Loucy (cell line): Measurements from ENCODE around the gene ELN.

Experiments used
- H2AFZ ChIP-seq: fragments of 200-600 bp; sonication (generic); 2 replicates; pipeline ENCODE4 v1.6.0; 2016; ENCODE audit warnings: antibody characterized with exemption, mild to moderate bottlenecking, low read length, moderate library complexity
- H3F3A ChIP-seq: fragments of 200-600 bp; 2 replicates; pipeline ENCODE4 v1.6.0; 2016; ENCODE audit warnings: antibody characterized with exemption, low read depth, mild to moderate bottlenecking
- H3K27me3 ChIP-seq: fragments of 200-600 bp; sonication (generic); 2 replicates; pipeline ENCODE4 v1.6.1; 2014; ENCODE audit warnings: low read length, mild to moderate bottlenecking; ENCODE audit not compliant: insufficient read depth, poor library complexity, severe bottlenecking
- H3K36me3 ChIP-seq: fragments of 200-600 bp; sonication (generic); 2 replicates; pipeline ENCODE4 v1.6.1; 2016; ENCODE audit warnings: low read length; ENCODE audit not compliant: insufficient read depth
- H3K4me1 ChIP-seq: fragments of 200-600 bp; sonication (generic); 2 replicates; pipeline ENCODE4 v1.5.1; 2014; ENCODE audit warnings: low read length, mild to moderate bottlenecking; ENCODE audit not compliant: insufficient read depth, poor library complexity, severe bottlenecking
- H3K4me2 ChIP-seq: fragments of 200-600 bp; sonication (generic); 2 replicates; pipeline ENCODE4 v1.6.0; 2014; ENCODE audit warnings: antibody characterized with exemption, low read length, low read depth, mild to moderate bottlenecking; ENCODE audit not compliant: poor library complexity, severe bottlenecking
- H3K4me3 ChIP-seq: fragments of 200-600 bp; sonication (generic); 2 replicates; pipeline ENCODE4 v1.5.1; 2014; ENCODE audit warnings: low read length, mild to moderate bottlenecking, mixed read lengths; ENCODE audit not compliant: poor library complexity, severe bottlenecking
- H3K79me2 ChIP-seq: fragments of 200-600 bp; sonication (generic); 2 replicates; pipeline ENCODE4 v1.6.1; 2014; ENCODE audit warnings: low read length; ENCODE audit not compliant: insufficient read depth
- H3K9ac ChIP-seq: fragments of 200-600 bp; sonication (generic); 2 replicates; pipeline ENCODE4 v1.6.0; 2014; ENCODE audit warnings: mild to moderate bottlenecking, low read depth, low read length, moderate library complexity; ENCODE audit not compliant: poor library complexity, severe bottlenecking
- H3K9me2 ChIP-seq: fragments of 200-600 bp; sonication (generic); replicated peaks from 2 replicates; pipeline ENCODE4 v1.6.1; 2016; ENCODE audit warnings: low read depth, low read length, mixed read lengths
- H3K9me3 ChIP-seq: fragments of 200-600 bp; sonication (generic); 2 replicates; pipeline ENCODE4 v1.6.1; 2014; ENCODE audit warnings: mild to moderate bottlenecking, antibody characterized with exemption, low read length, low read depth; ENCODE audit not compliant: insufficient read depth
- H4K20me1 ChIP-seq: fragments of 200-600 bp; sonication (generic); 2 replicates; pipeline ENCODE4 v1.6.0; 2014; ENCODE audit warnings: antibody characterized with exemption, low read length, mild to moderate bottlenecking; ENCODE audit not compliant: insufficient read depth, poor library complexity, severe bottlenecking
- EZH2phosphoT487 ChIP-seq: fragments of 200-600 bp; IDR thresholded peaks from 2 replicates; pipeline ENCODE4 v1.6.1; 2018; ENCODE audit warnings: antibody characterized with exemption, mild to moderate bottlenecking, moderate library complexity, borderline replicate concordance
- TF ChIP-seq, protein P1 (sequence below): fragments of 200-600 bp; sonication (generic); conservative IDR thresholded peaks from 2 replicates; pipeline ENCODE4 v1.5.1; 2014; ENCODE audit warnings: mild to moderate bottlenecking, antibody characterized with exemption, low read length

ELN gene

DNA sequence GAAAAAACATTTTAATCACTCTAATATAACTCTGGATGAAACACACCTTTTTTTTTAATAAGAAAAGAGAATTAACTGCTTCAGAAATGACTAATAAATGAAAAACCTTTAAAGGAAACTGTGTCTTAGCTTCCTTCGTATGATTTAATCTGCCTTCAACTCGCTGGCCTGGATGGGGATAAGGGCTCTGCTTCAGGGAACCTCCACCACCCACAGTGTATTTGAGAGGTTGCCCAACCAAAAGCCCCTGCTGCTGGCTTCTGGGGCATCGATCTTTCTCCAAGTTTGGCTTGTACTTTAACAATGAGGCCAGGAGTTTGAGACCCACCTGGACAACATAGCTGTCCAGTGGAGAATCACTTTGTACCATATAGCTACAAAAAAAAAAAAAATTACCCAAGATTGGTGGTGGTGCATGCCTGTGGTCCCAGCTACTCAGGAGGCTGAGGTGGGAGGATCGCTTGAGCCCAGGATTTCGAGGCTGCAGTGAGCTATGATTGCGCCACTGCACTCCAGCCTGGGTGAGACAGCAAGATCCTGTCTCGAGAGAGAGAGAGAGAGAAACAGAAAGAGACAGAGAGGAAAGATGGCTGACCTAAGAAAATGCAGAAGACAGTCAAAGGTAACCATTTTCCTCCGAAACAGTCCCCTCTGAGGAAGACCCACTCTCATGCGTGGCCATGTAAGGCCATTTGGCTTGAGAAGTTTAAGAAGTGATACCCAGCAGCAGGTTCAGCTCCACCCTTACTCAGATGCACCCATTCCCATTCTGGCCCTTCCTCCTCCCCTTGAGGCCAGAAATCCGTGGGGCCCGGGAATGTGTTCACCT lies 42.0 kb downstream of the ELN start:
- peak overlapping the region; percentile 43; the same call in 1 of the 2 replicates for H2AFZ ChIP-seq
- no peaks in the 10 kb centered on the region for H3K9me2 ChIP-seq
- H3K4me2 ChIP-seq = no peak overlapping the region
- no peak overlapping the region for H3K4me3 ChIP-seq
- no peak overlapping the region for H3K9ac ChIP-seq
- no peaks in the 10 kb centered on the region for H3K9me3 ChIP-seq
- no peaks in the 10 kb centered on the region for H3K36me3 ChIP-seq
- TF ChIP-seq EZH2phosphoT487 = no peak
- TF ChIP-seq, protein P1, sequence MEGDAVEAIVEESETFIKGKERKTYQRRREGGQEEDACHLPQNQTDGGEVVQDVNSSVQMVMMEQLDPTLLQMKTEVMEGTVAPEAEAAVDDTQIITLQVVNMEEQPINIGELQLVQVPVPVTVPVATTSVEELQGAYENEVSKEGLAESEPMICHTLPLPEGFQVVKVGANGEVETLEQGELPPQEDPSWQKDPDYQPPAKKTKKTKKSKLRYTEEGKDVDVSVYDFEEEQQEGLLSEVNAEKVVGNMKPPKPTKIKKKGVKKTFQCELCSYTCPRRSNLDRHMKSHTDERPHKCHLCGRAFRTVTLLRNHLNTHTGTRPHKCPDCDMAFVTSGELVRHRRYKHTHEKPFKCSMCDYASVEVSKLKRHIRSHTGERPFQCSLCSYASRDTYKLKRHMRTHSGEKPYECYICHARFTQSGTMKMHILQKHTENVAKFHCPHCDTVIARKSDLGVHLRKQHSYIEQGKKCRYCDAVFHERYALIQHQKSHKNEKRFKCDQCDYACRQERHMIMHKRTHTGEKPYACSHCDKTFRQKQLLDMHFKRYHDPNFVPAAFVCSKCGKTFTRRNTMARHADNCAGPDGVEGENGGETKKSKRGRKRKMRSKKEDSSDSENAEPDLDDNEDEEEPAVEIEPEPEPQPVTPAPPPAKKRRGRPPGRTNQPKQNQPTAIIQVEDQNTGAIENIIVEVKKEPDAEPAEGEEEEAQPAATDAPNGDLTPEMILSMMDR = no peak
- no peaks in the 10 kb centered on the region for H3K27me3 ChIP-seq
- H3K79me2 ChIP-seq = no peaks in the 10 kb centered on the region
- H3K4me1 ChIP-seq = no peaks in the 10 kb centered on the region
- no peaks in the 10 kb centered on the region for H3F3A ChIP-seq
- H4K20me1 ChIP-seq = no peaks in the 10 kb centered on the region

DNA sequence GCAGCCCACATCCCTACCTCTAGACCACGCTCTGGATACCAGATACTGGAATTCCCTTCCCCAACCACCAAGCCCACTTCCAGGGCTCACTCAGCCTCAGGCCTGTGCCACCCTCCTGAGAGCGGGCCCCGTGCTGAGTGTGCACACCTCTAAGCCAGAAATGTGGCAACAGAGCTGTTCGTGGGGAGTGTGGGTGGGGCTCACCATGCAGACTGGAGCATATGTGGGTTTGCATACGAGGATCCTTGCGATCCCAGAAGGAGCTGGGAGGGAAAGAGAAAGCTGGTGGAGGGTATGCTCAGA lies 42.6 kb downstream of the ELN start:
- H3K9me2 ChIP-seq = no peaks in the 10 kb centered on the region
- no peaks in the 10 kb centered on the region for H3K4me1 ChIP-seq
- H3K36me3 ChIP-seq = no peaks in the 10 kb centered on the region
- H3K27me3 ChIP-seq = no peaks in the 10 kb centered on the region
- TF ChIP-seq, protein P1 = no peak
- no peak for TF ChIP-seq EZH2phosphoT487
- H3K9ac ChIP-seq = no peak overlapping the region
- H2AFZ ChIP-seq = no peak overlapping the region
- no peaks in the 10 kb centered on the region for H4K20me1 ChIP-seq
- H3K9me3 ChIP-seq = no peaks in the 10 kb centered on the region
- no peaks in the 10 kb centered on the region for H3F3A ChIP-seq
- no peaks in the 10 kb centered on the region for H3K79me2 ChIP-seq
- H3K4me3 ChIP-seq = no peak overlapping the region
- no peak overlapping the region for H3K4me2 ChIP-seq

DNA sequence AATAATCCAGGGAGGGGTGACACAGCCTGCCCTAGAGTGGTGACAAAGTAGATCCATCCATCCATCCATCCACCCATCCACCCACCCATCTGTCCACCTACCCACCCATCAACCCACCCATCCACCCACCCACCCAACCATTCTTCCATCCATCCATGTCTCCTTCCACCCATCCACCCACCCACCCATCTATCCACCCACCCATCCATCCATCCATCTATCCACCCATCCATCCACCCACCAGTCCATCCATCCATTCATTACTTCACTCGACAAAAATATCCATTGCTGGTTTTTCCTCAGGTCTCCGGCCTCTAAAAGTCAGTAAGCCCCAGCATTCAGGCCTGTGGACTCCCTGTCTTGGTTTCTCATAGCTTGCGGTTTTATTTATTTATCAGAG lies 43.1 kb downstream of the ELN start:
- Histone ChIP-seq H4K20me1 (no peaks in the 10 kb centered on the region), H3K9me3 (no peaks in the 10 kb centered on the region), H3K4me1 (no peaks in the 10 kb centered on the region), H3F3A (no peaks in the 10 kb centered on the region), H2AFZ (no peak overlapping the region), H3K4me2 (no peak overlapping the region), H3K4me3 (no peak overlapping the region), H3K27me3 (no peaks in the 10 kb centered on the region), H3K36me3 (no peaks in the 10 kb centered on the region), H3K9me2 (no peaks in the 10 kb centered on the region), H3K79me2 (no peaks in the 10 kb centered on the region), H3K9ac (no peak overlapping the region)
- no peak for TF ChIP-seq EZH2phosphoT487
- TF ChIP-seq, protein P1 = no peak
